GM21381 (cell line): ENCODE results near the gene LRRC26.
"Not testable (repeated sequence)": the region's sequence is repeated elsewhere in the genome, so short reads cannot be mapped to it uniquely, and the experiment has no call there.

Experiments used
- ATAC-seq: cut with Tn5 transposase; IDR thresholded peaks from one replicate; pipeline ENCODE4 v1.9.1; 2021; ENCODE audit warnings: mild to moderate bottlenecking, moderate library complexity; ENCODE audit not compliant: unreplicated experiment

Gene LRRC26

DNA sequence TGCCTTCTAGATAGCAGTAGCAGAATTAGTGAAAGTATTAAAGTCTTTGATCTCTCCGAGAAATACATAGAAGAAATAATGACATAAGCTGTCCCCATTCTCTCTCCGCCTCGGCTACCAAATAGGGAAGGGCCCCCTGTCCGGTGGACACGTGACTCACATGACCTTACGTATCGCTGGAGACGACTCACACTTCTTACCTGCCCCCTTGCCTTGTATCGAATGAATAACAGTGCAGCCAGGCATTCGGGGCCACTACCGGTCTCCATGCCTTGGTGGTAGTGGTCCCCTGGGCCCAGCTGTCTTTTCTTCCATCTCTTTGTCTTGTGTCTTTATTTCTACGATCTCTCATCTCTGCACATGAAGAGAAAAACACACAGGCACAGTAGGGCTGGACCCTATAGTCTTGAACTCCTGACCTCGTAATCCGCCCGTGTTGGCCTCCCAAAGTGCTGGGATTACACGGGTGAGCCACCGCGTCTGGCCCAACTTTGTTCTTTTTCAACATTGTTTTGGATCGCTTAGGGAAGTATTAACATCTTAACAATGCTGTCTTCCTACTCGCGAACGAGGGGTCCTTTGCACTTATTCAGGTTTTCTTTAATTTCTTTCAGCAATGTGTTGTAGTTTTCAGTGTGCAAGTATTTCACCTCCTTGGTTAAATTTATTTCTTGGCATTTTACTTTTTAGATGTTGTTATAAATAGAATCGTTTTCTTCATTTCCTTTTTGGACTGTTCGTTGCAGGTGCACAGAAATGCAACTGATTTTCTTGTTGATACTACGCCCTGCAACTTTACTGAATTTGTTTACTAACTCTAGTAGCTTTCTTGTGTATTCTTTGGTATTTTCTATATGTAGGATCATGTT, 47.7 kb downstream of the LRRC26 start:
- ATAC-seq = not testable (repeated sequence)
